K562 (cell line): ENCODE data around the gene AGPAT2. TPM values are rescaled to one million over a fixed set of nuclear protein-coding genes. Genes with fewer than 3 reads are reported as not detected.
A peak's percentile ranks its signal among the peaks of the same experiment; 100 is the strongest.

ENCODE experiments used
- CHD7 ChIP-seq: fragments of 200-600 bp; sonication (generic); IDR thresholded peaks from one replicate; pipeline ENCODE4 v1.6.1; 2012; ENCODE audit warnings: mild to moderate bottlenecking, low read depth, low read length, inconsistent platforms
- CREBBP ChIP-seq: IDR thresholded peaks from one replicate; pipeline ENCODE4 v1.6.1; 2012; ENCODE audit warnings: low read depth, mild to moderate bottlenecking, control low read depth, inconsistent platforms, low read length
- CTCF ChIP-seq, 3 experiments: IDR thresholded peaks in 2 of 3; conservative IDR thresholded peaks in 1 of 3; 2 replicates each; pipeline ENCODE4 v1.5.1; 2011 to 2012; ENCODE audit warnings: low read length in 3 of 3, mild to moderate bottlenecking in 3 of 3, control low read depth in 2 of 3, improper control_type of control experiment in 1 of 3, inconsistent platforms in 1 of 3, low read depth in 1 of 3, mixed read lengths in 1 of 3, moderate library complexity in 1 of 3; ENCODE audit not compliant: insufficient read depth in 2 of 3
- KDM1A ChIP-seq, 2 experiments: fragments of 450-650 bp; IDR thresholded peaks; 2 replicates each; pipeline ENCODE4 v1.6.1; 2016; ENCODE audit warnings: mild to moderate bottlenecking in 2 of 2
- NEUROD1 ChIP-seq: fragments of 150-350 bp; IDR thresholded peaks from 2 replicates; pipeline ENCODE4 v1.6.1; 2014; ENCODE audit warnings: borderline replicate concordance, low read length, low read depth; ENCODE audit not compliant: partially characterized antibody
- NFIC ChIP-seq: fragments of 450-650 bp; IDR thresholded peaks from 2 replicates; pipeline ENCODE4 v1.6.1; 2017; ENCODE audit warnings: mild to moderate bottlenecking, inconsistent platforms
- POLR2G ChIP-seq: fragments of 200-400 bp; formaldehyde crosslinking; IDR thresholded peaks from 2 replicates; pipeline ENCODE4 v1.6.1; 2017; ENCODE audit warnings: low read depth, mild to moderate bottlenecking, antibody characterized with exemption, low read length, moderate library complexity
- PURB ChIP-seq: sonication (generic); formaldehyde crosslinking; IDR thresholded peaks from 2 replicates; pipeline ENCODE4 v1.9.0; 2021; ENCODE audit warnings: low read depth, mild to moderate bottlenecking, missing genetic modification reagents
- RBFOX2 ChIP-seq: fragments of 200-400 bp; formaldehyde crosslinking; IDR thresholded peaks from 2 replicates; pipeline ENCODE4 v1.6.1; 2017; ENCODE audit warnings: low read depth, mild to moderate bottlenecking, low read length, moderate library complexity
- VEZF1 ChIP-seq: fragments of 200-800 bp; sonication (Bioruptor generic); IDR thresholded peaks from 2 replicates; pipeline ENCODE4 v1.6.1; 2017; ENCODE audit warnings: missing genetic modification characterization, missing compliant biosample characterization
- ZNF347 ChIP-seq: fragments of 450-650 bp; formaldehyde crosslinking; IDR thresholded peaks from 2 replicates; pipeline ENCODE4 v1.4.0; 2020; ENCODE audit warnings: low read depth, mild to moderate bottlenecking, moderate library complexity
- ZNF589 ChIP-seq: fragments of 200-800 bp; sonication (Bioruptor generic); IDR thresholded peaks from 2 replicates; pipeline ENCODE4 v1.6.1; 2016; ENCODE audit warnings: low read depth, missing genetic modification characterization, missing compliant biosample characterization
- polyA plus RNA-seq, 8 experiments: library from polyadenylated mRNA; depleted of rRNA in 4 of 8; stranded (reverse) in 5 of 8; unstranded in 3 of 8; fragments of >200 nt; fragmentation: Nextera tagmentation in 2 of 8; fragmentation: Illumina TruSeq in 1 of 8; extraction: Ambion mirVana in 2 of 8; extraction: Trizol in 1 of 8; gene quantifications; 2 replicates each; pipeline versions ENCODE4 v1.2.1 to v1.2.3, GENCODE V29; 2011 to 2014; ENCODE audit warnings: inconsistent platforms in 1 of 8, missing spikeins in 1 of 8
- total RNA-seq, 7 experiments: library from RNA; depleted of rRNA in 6 of 7; stranded (reverse); fragments of >200 nt in 6 of 7; fragmentation: Illumina TruSeq in 2 of 7; extraction: Trizol in 2 of 7; gene quantifications; 2 replicates each; pipeline versions ENCODE4 v1.2.1 to v1.2.3, GENCODE V29; 2011 to 2021; ENCODE audit warnings: low replicate concordance in 1 of 7

The AGPAT2 gene
- total and polyA plus RNA-seq, 9 of the 15 experiments (the other 6 are each of a cell fraction or from before 2014, with no cell fraction given) = 0.13 to 54.5 (median 23.9) TPM

GRCh38 chr9:136670576-136671253 lies 16.5 kb downstream of the AGPAT2 start (continued):
- TF ChIP-seq VEZF1 = no peak
- TF ChIP-seq CREBBP = no peak
- no peak for TF ChIP-seq ZNF589 (CRISPR knock-in tag)
- peak; percentile 11; the same call in 1 of the 2 replicates for TF ChIP-seq POLR2G
- no peak for TF ChIP-seq ZNF347 (CRISPR knock-in tag)
- no peak for TF ChIP-seq NEUROD1
- TF ChIP-seq NFIC = 0 out of 2 replicates have a peak, but pooled peaks have one; percentile 20
- no peak for TF ChIP-seq PURB (CRISPR knock-in tag)
- TF ChIP-seq CHD7 = peak; percentile 28
- no peak for TF ChIP-seq KDM1A (IDR thresholded peaks at IDR 0.05)
- no peak for TF ChIP-seq CTCF (IDR thresholded peaks at IDR 0.05 in 2 of 3, conservative IDR thresholded peaks at IDR 0.05 in 1 of 3; ENCODE audit: insufficient read depth in 2 of 3, low read depth in 1 of 3, low read length in 3 of 3)
- peak; percentile 70 for TF ChIP-seq RBFOX2
